Endothelial cell (in vitro differentiated cells): ENCODE results near the gene PRAME. TPM values are rescaled to one million over a fixed set of nuclear protein-coding genes. Genes with fewer than 3 reads are reported as not detected.

Experiments used
- DNase-seq: peaks from one replicate; pipeline ENCODE4 v3.0.0; 2021; ENCODE audit warnings: low spot score
- H3K27ac Mint-ChIP-seq: one replicate; pipeline ENCODE4 v1.8.0; 2021; ENCODE audit warnings: mixed read lengths, inconsistent platforms; ENCODE audit not compliant: unreplicated experiment
- H3K27me3 Mint-ChIP-seq: one replicate; pipeline ENCODE4 v1.8.0; 2021; ENCODE audit warnings: mild to moderate bottlenecking, moderate library complexity, mixed read lengths, inconsistent platforms; ENCODE audit not compliant: unreplicated experiment
- H3K36me3 Mint-ChIP-seq: one replicate; pipeline ENCODE4 v1.8.0; 2021; ENCODE audit warnings: mild to moderate bottlenecking, low read depth, mixed read lengths, inconsistent platforms; ENCODE audit not compliant: unreplicated experiment
- H3K4me1 Mint-ChIP-seq: one replicate; pipeline ENCODE4 v1.8.0; 2021; ENCODE audit warnings: mild to moderate bottlenecking, mixed read lengths, inconsistent platforms; ENCODE audit not compliant: unreplicated experiment
- H3K4me3 Mint-ChIP-seq: one replicate; pipeline ENCODE4 v1.8.0; 2021; ENCODE audit warnings: mild to moderate bottlenecking, mixed read lengths, inconsistent platforms; ENCODE audit not compliant: unreplicated experiment
- H3K9me3 Mint-ChIP-seq: one replicate; pipeline ENCODE4 v1.8.0; 2021; ENCODE audit warnings: mixed read lengths, inconsistent platforms; ENCODE audit not compliant: unreplicated experiment
- total RNA-seq: library from RNA; stranded (reverse); fragmentation: NEBNext Ultra II Directional; extraction: Animal tissue kit (Norgen Biotek cat#: 25700); gene quantifications from one replicate; pipeline ENCODE4 v1.2.1, GENCODE V29; 2021; ENCODE audit not compliant: unreplicated experiment
- TF ChIP-seq, protein P1 (sequence below): fragments of 200-600 bp; sonication (generic); IDR thresholded peaks from one replicate; pipeline ENCODE4 v1.5.0; 2021; ENCODE audit warnings: antibody characterized with exemption; ENCODE audit not compliant: unreplicated experiment

PRAME gene
- total RNA-seq, 1 donor from 2014 or later, result not detected

GRCh38 chr22:22521631-22522030 is 37.4 kb downstream of the PRAME start:
- no peak overlapping the region for H3K4me3 Mint-ChIP-seq
- H3K27ac Mint-ChIP-seq, result no peak overlapping the region
- TF ChIP-seq, protein P1, sequence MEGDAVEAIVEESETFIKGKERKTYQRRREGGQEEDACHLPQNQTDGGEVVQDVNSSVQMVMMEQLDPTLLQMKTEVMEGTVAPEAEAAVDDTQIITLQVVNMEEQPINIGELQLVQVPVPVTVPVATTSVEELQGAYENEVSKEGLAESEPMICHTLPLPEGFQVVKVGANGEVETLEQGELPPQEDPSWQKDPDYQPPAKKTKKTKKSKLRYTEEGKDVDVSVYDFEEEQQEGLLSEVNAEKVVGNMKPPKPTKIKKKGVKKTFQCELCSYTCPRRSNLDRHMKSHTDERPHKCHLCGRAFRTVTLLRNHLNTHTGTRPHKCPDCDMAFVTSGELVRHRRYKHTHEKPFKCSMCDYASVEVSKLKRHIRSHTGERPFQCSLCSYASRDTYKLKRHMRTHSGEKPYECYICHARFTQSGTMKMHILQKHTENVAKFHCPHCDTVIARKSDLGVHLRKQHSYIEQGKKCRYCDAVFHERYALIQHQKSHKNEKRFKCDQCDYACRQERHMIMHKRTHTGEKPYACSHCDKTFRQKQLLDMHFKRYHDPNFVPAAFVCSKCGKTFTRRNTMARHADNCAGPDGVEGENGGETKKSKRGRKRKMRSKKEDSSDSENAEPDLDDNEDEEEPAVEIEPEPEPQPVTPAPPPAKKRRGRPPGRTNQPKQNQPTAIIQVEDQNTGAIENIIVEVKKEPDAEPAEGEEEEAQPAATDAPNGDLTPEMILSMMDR, result no peak
- H3K27me3 Mint-ChIP-seq, result no peaks in the 10 kb centered on the region
- H3K4me1 Mint-ChIP-seq, result peaks cover 13% of the 10 kb centered on the region
- no peak for DNase-seq
- no peaks in the 10 kb centered on the region for H3K9me3 Mint-ChIP-seq
- no peaks in the 10 kb centered on the region for H3K36me3 Mint-ChIP-seq

- no peaks in the 10 kb centered on the region for H3K27me3 Mint-ChIP-seq
- H3K4me1 Mint-ChIP-seq, result peaks cover 13% of the 10 kb centered on the region
- no peaks in the 10 kb centered on the region for H3K9me3 Mint-ChIP-seq
- TF ChIP-seq, protein P1, result no peak
- H3K27ac Mint-ChIP-seq, result no peak overlapping the region
- DNase-seq, result no peak
- no peaks in the 10 kb centered on the region for H3K36me3 Mint-ChIP-seq
- H3K4me3 Mint-ChIP-seq, result no peak overlapping the region
These were observed 38.1 kb downstream of the PRAME start for GRCh38 chr22:22520667-22521602.

GRCh38 chr22:22520020-22520656 is 38.9 kb downstream of the PRAME start, which contains the start of gene ZNF280A:
Gene ZNF280A (minus strand): TSS chr22:22520270. CDS start chr22:22515630, 4,640 bp downstream.
- Mint-ChIP-seq H3K27ac (no peak within 1 kb of the TSS), H3K36me3 (no peaks in the 10 kb centered on the region), H3K4me1 (peaks cover 13% of the 10 kb centered on the region), H3K4me3 (no peak within 1 kb of the TSS), H3K27me3 (no peaks in the 10 kb centered on the region), H3K9me3 (no peaks in the 10 kb centered on the region)
- no peak for DNase-seq
- TF ChIP-seq, protein P1, result no peak

GRCh38 chr22:22519591-22519990 is 39.5 kb downstream of the PRAME start:
- Mint-ChIP-seq H3K4me1 (peaks cover 13% of the 10 kb centered on the region), H3K27ac (no peak overlapping the region), H3K9me3 (no peaks in the 10 kb centered on the region), H3K4me3 (no peak overlapping the region), H3K36me3 (no peaks in the 10 kb centered on the region), H3K27me3 (no peaks in the 10 kb centered on the region)
- DNase-seq, result no peak
- TF ChIP-seq, protein P1, result no peak
